ENCODE measurements around the gene TBX5.

DNA sequence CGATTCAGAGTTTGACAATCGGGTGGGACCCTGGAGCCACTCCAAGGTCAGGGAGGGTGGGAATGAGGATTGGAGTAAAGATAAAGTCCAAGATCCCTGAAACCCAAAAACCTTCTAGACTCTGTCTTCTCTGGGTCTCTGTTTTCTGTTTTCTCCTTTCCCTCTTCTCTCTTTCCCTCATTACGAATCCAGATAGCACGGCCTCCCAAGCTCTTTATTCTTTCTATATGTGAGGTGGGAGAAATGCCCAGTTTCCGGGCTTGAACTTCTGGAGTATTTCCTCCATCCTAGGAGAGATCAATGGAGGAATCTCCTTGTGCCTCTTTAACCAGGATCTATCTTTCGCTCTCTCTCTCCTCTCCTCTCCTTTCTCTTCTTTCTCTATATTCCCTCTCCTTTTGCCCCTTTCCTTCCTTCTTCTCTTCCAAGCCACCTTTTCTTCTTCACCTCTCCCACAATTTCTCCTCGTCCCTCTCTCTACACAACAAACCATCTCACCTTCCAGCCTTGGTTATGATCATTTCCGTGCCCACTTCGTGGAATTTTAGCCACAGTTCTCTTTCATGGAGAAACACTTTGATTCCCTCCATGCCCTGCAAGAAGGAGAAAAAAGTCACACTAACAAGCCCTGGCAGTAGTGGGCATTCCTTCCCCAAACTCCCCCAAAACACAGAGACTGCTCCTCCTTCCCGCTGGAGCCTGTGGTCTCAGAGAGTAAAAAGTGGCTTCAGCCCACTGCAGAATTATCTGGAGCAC, 4.4 kb downstream of the TBX5 start:
- TF ChIP-seq ILK (tag; IDR thresholded peaks at IDR 0.05; ENCODE audit: borderline replicate concordance, low read depth) = no peak
- TF ChIP-seq, protein P1, sequence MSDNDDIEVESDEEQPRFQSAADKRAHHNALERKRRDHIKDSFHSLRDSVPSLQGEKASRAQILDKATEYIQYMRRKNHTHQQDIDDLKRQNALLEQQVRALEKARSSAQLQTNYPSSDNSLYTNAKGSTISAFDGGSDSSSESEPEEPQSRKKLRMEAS (CRISPR knock-in tag; IDR thresholded peaks at IDR 0.05) = no peak
- no peak for TF ChIP-seq CTCF (IDR thresholded peaks at IDR 0.05 in 2 of 3, conservative IDR thresholded peaks at IDR 0.05 in 1 of 3; ENCODE audit: insufficient read depth in 2 of 3, low read depth in 1 of 3, low read length in 3 of 3)
